HepG2 (cell line): Measurements from ENCODE around the gene CFAP43. TPM values are rescaled to one million over a fixed set of nuclear protein-coding genes. Genes with fewer than 3 reads are reported as not detected.
A peak's percentile ranks its signal among the peaks of the same experiment; 100 is the strongest.

ENCODE experiments used
- KDM5A ChIP-seq: fragments of 200-600 bp; sonication (generic); IDR thresholded peaks from 2 replicates; pipeline ENCODE4 v1.7.0; 2018; ENCODE audit warnings: antibody characterized with exemption, mild to moderate bottlenecking, low read length, borderline replicate concordance
- KLF16 ChIP-seq, 2 experiments: sonication (generic) in 1 of 2; formaldehyde crosslinking in 1 of 2; IDR thresholded peaks; 2 replicates each; pipeline versions ENCODE4 v1.6.1 to v1.8.0; 2016 to 2023; ENCODE audit warnings: missing genetic modification reagents in 2 of 2, missing compliant biosample characterization in 1 of 2
- MTA3 ChIP-seq: sonication (generic); formaldehyde crosslinking; IDR thresholded peaks from 2 replicates; pipeline ENCODE4 v1.4.0; 2020; ENCODE audit warnings: missing genetic modification reagents
- MTF2 ChIP-seq: sonication (generic); formaldehyde crosslinking; IDR thresholded peaks from 2 replicates; pipeline ENCODE4 v1.5.0; 2020; ENCODE audit warnings: missing genetic modification reagents, borderline replicate concordance
- NCOR1 ChIP-seq: fragments of 200-600 bp; sonication (generic); IDR thresholded peaks from 2 replicates; pipeline ENCODE4 v1.7.0; 2017; ENCODE audit warnings: antibody characterized with exemption, low read length, borderline replicate concordance
- NFE2 ChIP-seq: sonication (generic); formaldehyde crosslinking; IDR thresholded peaks from 2 replicates; pipeline ENCODE4 v1.4.0; 2020; ENCODE audit warnings: missing genetic modification reagents
- SKIL ChIP-seq: sonication (generic); formaldehyde crosslinking; IDR thresholded peaks from 2 replicates; pipeline ENCODE4 v1.8.0; 2022; ENCODE audit warnings: missing genetic modification reagents, mild to moderate bottlenecking, moderate library complexity, borderline replicate concordance
- ZBTB3 ChIP-seq: sonication (generic); formaldehyde crosslinking; IDR thresholded peaks from 2 replicates; pipeline ENCODE4 v1.4.0; 2020; ENCODE audit warnings: low read depth, mild to moderate bottlenecking, moderate library complexity, missing genetic modification reagents, borderline replicate concordance
- ZFP36 ChIP-seq: fragments of 150-350 bp; IDR thresholded peaks from 2 replicates; pipeline ENCODE4 v1.6.1; 2018; ENCODE audit warnings: borderline replicate concordance, low read length, low read depth; ENCODE audit not compliant: partially characterized antibody
- ZNF629 ChIP-seq: sonication (generic); formaldehyde crosslinking; conservative IDR thresholded peaks from 2 replicates; pipeline ENCODE4 v1.5.0; 2020; ENCODE audit warnings: missing genetic modification reagents
- ZNF674 ChIP-seq: sonication (generic); formaldehyde crosslinking; IDR thresholded peaks from 2 replicates; pipeline ENCODE4 v1.5.0; 2020; ENCODE audit warnings: low read depth, mild to moderate bottlenecking, missing genetic modification reagents
- polyA plus RNA-seq, 8 experiments: library from polyadenylated mRNA; depleted of rRNA in 3 of 8; stranded (reverse) in 7 of 8; unstranded in 1 of 8; fragments of >200 nt; fragmentation: Illumina TruSeq in 4 of 8; extraction: Trizol in 4 of 8; gene quantifications; 2 replicates each; pipeline versions ENCODE4 v1.2.1 to v1.2.3, GENCODE V29; 2011 to 2016; ENCODE audit warnings: low read depth in 4 of 8, missing spikeins in 1 of 8, mixed read lengths in 1 of 8; ENCODE audit not compliant: insufficient read depth in 1 of 8
- total RNA-seq, 5 experiments: library from RNA; depleted of rRNA; stranded (reverse); fragments of >200 nt; fragmentation: Illumina TruSeq; extraction: Trizol; gene quantifications; 2 replicates each; pipeline ENCODE4 v1.2.3, GENCODE V29; 2016; ENCODE audit warnings: low read depth in 1 of 5
- TF ChIP-seq, protein P1 (sequence below): fragments of 450-650 bp; IDR thresholded peaks from 2 replicates; pipeline ENCODE4 v1.6.1; 2017; ENCODE audit warnings: mild to moderate bottlenecking
- TF ChIP-seq, protein P2 (sequence below), 2 experiments: fragments of 450-650 bp in 1 of 2; sonication (generic) in 1 of 2; formaldehyde crosslinking in 1 of 2; IDR thresholded peaks; 2 replicates each; pipeline versions ENCODE4 v1.6.1 to v1.8.0; 2016 to 2022; ENCODE audit warnings: antibody characterized with exemption in 1 of 2, mild to moderate bottlenecking in 1 of 2, missing genetic modification reagents in 1 of 2

The CFAP43 gene
- total and polyA plus RNA-seq, 2 of the 13 experiments (the other 11 are each of a cell fraction or from before 2014, with no cell fraction given), result 0.24 to 0.38 TPM

- TF ChIP-seq SKIL (CRISPR knock-in tag) (no peak), ZNF629 (CRISPR knock-in tag) (no peak), ZBTB3 (CRISPR knock-in tag) (no peak), ZFP36 (no peak), MTA3 (CRISPR knock-in tag) (no peak), MTF2 (CRISPR knock-in tag) (0 out of 2 replicates have a peak, but pooled peaks have one; percentile 80), KDM5A (peak; percentile 79), NCOR1 (0 out of 2 replicates have a peak, but pooled peaks have one; percentile 4), NFE2 (CRISPR knock-in tag) (no peak), ZNF674 (CRISPR knock-in tag) (no peak), KLF16 (CRISPR knock-in tag; IDR thresholded peaks at IDR 0.05) (peak in 1 of 2 experiments; percentile 17; a peak in 1 of 4 replicates)
- TF ChIP-seq, protein P1, sequence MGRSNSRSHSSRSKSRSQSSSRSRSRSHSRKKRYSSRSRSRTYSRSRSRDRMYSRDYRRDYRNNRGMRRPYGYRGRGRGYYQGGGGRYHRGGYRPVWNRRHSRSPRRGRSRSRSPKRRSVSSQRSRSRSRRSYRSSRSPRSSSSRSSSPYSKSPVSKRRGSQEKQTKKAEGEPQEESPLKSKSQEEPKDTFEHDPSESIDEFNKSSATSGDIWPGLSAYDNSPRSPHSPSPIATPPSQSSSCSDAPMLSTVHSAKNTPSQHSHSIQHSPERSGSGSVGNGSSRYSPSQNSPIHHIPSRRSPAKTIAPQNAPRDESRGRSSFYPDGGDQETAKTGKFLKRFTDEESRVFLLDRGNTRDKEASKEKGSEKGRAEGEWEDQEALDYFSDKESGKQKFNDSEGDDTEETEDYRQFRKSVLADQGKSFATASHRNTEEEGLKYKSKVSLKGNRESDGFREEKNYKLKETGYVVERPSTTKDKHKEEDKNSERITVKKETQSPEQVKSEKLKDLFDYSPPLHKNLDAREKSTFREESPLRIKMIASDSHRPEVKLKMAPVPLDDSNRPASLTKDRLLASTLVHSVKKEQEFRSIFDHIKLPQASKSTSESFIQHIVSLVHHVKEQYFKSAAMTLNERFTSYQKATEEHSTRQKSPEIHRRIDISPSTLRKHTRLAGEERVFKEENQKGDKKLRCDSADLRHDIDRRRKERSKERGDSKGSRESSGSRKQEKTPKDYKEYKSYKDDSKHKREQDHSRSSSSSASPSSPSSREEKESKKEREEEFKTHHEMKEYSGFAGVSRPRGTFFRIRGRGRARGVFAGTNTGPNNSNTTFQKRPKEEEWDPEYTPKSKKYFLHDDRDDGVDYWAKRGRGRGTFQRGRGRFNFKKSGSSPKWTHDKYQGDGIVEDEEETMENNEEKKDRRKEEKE, result no peak
- TF ChIP-seq, protein P2, sequence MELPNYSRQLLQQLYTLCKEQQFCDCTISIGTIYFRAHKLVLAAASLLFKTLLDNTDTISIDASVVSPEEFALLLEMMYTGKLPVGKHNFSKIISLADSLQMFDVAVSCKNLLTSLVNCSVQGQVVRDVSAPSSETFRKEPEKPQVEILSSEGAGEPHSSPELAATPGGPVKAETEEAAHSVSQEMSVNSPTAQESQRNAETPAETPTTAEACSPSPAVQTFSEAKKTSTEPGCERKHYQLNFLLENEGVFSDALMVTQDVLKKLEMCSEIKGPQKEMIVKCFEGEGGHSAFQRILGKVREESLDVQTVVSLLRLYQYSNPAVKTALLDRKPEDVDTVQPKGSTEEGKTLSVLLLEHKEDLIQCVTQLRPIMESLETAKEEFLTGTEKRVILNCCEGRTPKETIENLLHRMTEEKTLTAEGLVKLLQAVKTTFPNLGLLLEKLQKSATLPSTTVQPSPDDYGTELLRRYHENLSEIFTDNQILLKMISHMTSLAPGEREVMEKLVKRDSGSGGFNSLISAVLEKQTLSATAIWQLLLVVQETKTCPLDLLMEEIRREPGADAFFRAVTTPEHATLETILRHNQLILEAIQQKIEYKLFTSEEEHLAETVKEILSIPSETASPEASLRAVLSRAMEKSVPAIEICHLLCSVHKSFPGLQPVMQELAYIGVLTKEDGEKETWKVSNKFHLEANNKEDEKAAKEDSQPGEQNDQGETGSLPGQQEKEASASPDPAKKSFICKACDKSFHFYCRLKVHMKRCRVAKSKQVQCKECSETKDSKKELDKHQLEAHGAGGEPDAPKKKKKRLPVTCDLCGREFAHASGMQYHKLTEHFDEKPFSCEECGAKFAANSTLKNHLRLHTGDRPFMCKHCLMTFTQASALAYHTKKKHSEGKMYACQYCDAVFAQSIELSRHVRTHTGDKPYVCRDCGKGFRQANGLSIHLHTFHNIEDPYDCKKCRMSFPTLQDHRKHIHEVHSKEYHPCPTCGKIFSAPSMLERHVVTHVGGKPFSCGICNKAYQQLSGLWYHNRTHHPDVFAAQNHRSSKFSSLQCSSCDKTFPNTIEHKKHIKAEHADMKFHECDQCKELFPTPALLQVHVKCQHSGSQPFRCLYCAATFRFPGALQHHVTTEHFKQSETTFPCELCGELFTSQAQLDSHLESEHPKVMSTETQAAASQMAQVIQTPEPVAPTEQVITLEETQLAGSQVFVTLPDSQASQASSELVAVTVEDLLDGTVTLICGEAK (IDR thresholded peaks at IDR 0.05), result no peak
- TF ChIP-seq, protein P2 (CRISPR knock-in tag; IDR thresholded peaks at IDR 0.05), result no peak
These were observed 109.7 kb downstream of the CFAP43 start (continued) for GRCh38 chr10:104122225-104123107.
